HG02870 (cell line): Measurements from ENCODE around the gene USP14.
"Not testable (repeated sequence)": the region's sequence is repeated elsewhere in the genome, so short reads cannot be mapped to it uniquely, and the experiment has no call there.

Source experiments
- ATAC-seq: cut with Tn5 transposase; IDR thresholded peaks from one replicate; pipeline ENCODE4 v1.9.1; 2021; ENCODE audit warnings: mild to moderate bottlenecking, moderate library complexity; ENCODE audit not compliant: unreplicated experiment

USP14 gene

GRCh38 chr18:158128-159036, at the start of gene USP14:
USP14 (plus strand) TSS chr18:158557; CDS start chr18:158699, 142 bp downstream.
- peak; percentile 92 for ATAC-seq

GRCh38 chr18:108665-109063, 49.7 kb upstream of the USP14 start:
- ATAC-seq, result peak; percentile 1

- ATAC-seq, result not testable (repeated sequence)
Measured at GRCh38 chr18:109130-109921, 49.0 kb upstream of the USP14 start.

DNA sequence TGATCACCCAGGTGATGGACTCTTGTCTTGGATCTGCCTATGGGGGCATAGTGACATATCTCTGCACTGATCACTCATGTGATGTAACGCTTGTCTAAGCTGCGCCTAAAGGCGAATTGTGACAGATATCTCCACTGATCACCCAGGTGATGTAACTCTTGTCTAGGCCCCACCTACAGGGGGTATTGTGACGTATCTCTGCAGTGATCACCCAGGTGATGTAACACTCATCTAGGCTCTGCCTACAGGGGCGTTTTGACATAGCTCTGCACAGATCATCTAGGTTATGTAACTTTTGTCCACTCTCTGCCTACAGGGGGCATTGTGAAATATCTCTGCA, 48.5 kb upstream of the USP14 start:
- not testable (repeated sequence) for ATAC-seq

- not testable (repeated sequence) for ATAC-seq
Measured at GRCh38 chr18:110351-111201, 47.8 kb upstream of the USP14 start.

- ATAC-seq, result no peak
Measured at GRCh38 chr18:111306-112014, 46.9 kb upstream of the USP14 start.

DNA sequence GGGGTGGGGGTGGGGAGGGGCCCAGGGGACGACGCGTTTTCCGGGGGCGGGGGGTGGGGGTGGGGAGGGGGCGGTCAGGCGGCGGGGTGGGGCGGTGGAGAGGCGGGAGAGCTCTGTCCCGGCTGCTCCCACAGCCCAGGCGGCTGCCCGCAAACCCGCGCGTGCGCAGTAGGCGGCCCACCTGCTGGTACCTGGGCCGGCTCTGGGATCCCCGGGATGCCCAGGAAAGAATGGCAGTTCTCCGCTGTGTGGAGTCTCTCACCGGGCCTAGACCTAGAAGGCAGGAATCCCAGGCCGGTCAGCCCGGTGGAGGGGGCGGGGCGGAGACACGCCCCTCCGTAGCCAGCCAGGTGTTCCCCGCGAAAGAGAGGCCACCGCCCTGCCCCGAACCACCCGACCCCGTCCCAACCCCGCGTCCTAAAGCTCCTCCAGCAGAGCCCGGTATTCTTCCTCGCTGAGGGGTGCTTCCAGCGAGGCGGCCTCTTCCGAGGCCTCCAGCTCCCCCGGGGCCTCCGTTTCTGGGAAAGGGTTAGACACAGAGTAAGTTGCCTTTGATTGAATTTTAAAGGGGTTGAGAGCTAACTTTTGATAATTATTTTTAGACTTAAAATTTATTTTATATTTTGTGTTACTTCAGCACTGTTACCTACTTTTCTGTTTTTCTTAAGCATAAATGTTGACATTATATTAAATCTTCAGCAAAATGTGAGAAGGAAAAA, 46.2 kb upstream of the USP14 start:
- ATAC-seq, result not testable (repeated sequence)

GRCh38 chr18:120539-121260, 37.7 kb upstream of the USP14 start:
- ATAC-seq, result peak; percentile 53

- no peak for ATAC-seq
Measured at GRCh38 chr18:135045-135444, 23.3 kb upstream of the USP14 start.

DNA sequence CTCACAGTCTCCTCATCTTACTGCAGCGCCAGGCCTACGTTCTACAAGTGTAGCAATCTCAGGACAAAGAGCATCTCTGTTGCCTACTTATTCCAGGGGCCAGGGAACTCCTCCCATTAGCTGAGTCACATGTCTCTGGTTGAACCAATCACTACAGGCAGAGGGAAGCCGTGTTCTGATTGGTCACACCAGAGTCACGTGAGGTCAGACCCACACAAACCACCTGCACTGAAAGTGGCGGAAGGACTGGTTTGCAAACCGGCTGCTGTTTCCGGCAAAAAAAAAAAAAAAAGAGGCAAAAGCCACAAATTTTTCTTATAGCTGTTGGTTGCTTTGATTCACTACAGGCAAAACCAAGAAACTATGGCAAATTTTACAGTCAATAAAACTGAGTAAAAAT, 21.9 kb upstream of the USP14 start:
- no peak for ATAC-seq

DNA sequence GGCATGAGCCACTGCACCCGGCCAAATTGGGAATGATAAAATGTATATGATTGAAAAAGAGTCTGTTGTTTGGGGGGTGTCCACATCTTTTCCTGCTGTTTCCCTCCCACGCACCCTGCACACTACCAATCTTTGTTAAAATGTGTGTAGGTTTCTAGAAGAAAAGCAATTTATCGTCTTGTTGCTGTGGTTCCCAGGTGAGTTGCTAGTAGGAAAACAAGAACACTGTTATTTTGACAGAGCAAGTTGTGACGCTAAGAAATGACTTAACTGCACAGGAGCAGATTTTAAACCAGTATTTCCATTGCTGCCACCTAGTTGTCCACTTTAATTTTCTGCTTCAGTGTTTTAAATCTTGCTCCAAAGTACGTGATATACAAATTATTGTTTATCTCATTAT, 21.0 kb upstream of the USP14 start:
- no peak for ATAC-seq

DNA sequence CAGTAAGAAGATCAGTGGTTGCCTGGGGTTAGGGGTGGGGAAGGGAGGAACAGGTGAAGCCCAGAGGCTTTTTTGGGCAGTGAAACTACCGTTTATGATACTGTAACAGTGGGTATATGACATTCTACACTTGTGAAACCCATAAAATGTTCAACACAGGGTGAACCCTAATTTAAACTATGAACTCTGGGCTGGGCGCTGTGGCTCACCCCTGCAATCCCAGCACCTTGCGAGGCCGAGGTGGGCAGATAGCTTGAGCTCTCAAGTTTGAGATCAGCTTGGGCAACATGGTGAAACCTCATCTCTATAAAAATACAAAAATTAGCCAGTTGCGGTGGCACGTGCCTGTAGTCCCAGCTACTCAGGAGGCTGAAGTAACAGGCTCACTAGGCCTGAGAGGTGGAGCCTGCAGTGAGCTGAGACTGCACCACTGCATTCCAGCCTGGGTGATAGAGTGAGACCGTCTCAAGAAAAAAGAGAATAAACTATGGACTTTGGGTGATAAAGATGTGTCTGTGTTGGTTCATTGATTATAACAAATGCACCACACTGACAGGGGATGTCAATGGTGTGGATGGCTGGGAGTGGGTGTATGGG, 17.6 kb upstream of the USP14 start:
- ATAC-seq, result no peak

GRCh38 chr18:142624-143296, 15.6 kb upstream of the USP14 start:
- ATAC-seq, result not testable (repeated sequence)

GRCh38 chr18:148841-149240, 9.5 kb upstream of the USP14 start:
- ATAC-seq, result no peak

- no peak for ATAC-seq
Measured at GRCh38 chr18:154151-154550, 4.2 kb upstream of the USP14 start.

DNA sequence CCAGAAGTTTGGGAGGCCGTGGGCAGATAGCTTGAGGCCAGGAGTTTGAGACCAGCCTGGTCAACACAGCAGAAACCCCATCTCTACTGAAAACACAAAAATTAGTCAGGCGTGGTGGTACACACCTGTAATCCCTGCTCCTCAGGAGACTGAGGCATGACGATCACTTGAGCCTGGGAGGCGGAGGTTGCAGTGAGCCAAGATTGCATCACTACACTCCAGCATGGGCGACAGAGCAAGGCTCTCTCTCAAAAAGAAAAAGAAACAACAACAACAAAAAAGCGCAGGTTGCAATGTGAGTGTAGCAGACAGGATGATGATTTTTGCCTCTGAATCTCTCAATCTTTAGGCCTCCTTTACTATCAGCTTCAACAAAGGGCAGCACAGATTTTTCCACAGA, 2.7 kb upstream of the USP14 start:
- ATAC-seq, result no peak

GRCh38 chr18:156514-157230, 1.7 kb upstream of the USP14 start:
- ATAC-seq, result no peak
